ENCODE data around the gene DNAH11.
A peak's percentile ranks its signal among the peaks of the same experiment; 100 is the strongest.

Gene DNAH11

GRCh38 chr7:21887779-21888178 lies 344.9 kb downstream of the DNAH11 start:
- no peak for DNase-seq (ENCODE audit: low spot score)
- TF ChIP-seq CTCF (IDR thresholded peaks at IDR 0.05; ENCODE audit: extremely low read depth, insufficient read depth, missing control alignments), result no peak
- in situ Hi-C loops (cut with MboI; ENCODE audit: low pct_unique_long_range_greater_than_20kb, low sequenced_read_pairs, unreplicated experiment), result no loop called here

- TF ChIP-seq CTCF (IDR thresholded peaks at IDR 0.05; ENCODE audit: extremely low read depth, insufficient read depth, missing control alignments), result no peak
- no peak for DNase-seq (ENCODE audit: low spot score)
- in situ Hi-C loops (cut with MboI; ENCODE audit: low pct_unique_long_range_greater_than_20kb, low sequenced_read_pairs, unreplicated experiment), result no loop called here
Measured at GRCh38 chr7:21891291-21891690, 348.5 kb downstream of the DNAH11 start.

- no peak for TF ChIP-seq CTCF (IDR thresholded peaks at IDR 0.05; ENCODE audit: extremely low read depth, insufficient read depth, missing control alignments)
Measured at GRCh38 chr7:21893401-21893800, 350.6 kb downstream of the DNAH11 start.

GRCh38 chr7:21898265-21898930 lies 355.6 kb downstream of the DNAH11 start:
- no peak for TF ChIP-seq CTCF (IDR thresholded peaks at IDR 0.05; ENCODE audit: extremely low read depth, insufficient read depth, missing control alignments)
- peak; percentile 53 for DNase-seq (ENCODE audit: low spot score)
- in situ Hi-C loops (cut with MboI; ENCODE audit: low pct_unique_long_range_greater_than_20kb, low sequenced_read_pairs, unreplicated experiment), result no loop called here

More at GRCh38 chr7:21893401-21893800, 350.6 kb downstream of the DNAH11 start:
- in situ Hi-C loops (cut with MboI; ENCODE audit: low pct_unique_long_range_greater_than_20kb, low sequenced_read_pairs, unreplicated experiment), result no loop called here
- no peak for DNase-seq (ENCODE audit: low spot score)

- in situ Hi-C loops (cut with MboI; ENCODE audit: low pct_unique_long_range_greater_than_20kb, low sequenced_read_pairs, unreplicated experiment), result no loop called here
- no peak for TF ChIP-seq CTCF (IDR thresholded peaks at IDR 0.05; ENCODE audit: extremely low read depth, insufficient read depth, missing control alignments)
- DNase-seq (ENCODE audit: low spot score), result no peak
Measured at GRCh38 chr7:21902240-21902639, 359.4 kb downstream of the DNAH11 start.

- no peak for TF ChIP-seq CTCF (IDR thresholded peaks at IDR 0.05; ENCODE audit: extremely low read depth, insufficient read depth, missing control alignments)
- DNase-seq (ENCODE audit: low spot score), result no peak
- in situ Hi-C loops (cut with MboI; ENCODE audit: low pct_unique_long_range_greater_than_20kb, low sequenced_read_pairs, unreplicated experiment), result no loop called here
Measured at GRCh38 chr7:21903020-21903786, 360.4 kb downstream of the DNAH11 start.

All from GM13977 (cell line).